NCI-H345 treated with DMSO at 0.1 percent for 48 hours (cell line): ENCODE measurements around the gene CHPT1.
"Not testable (repeated sequence)": the region's sequence is repeated elsewhere in the genome, so short reads cannot be mapped to it uniquely, and the experiment has no call there.

Experiments
- DNase-seq: peaks from one replicate; lab custom pipeline; 2025; ENCODE audit not compliant: unreplicated experiment; lab: John Stamatoyannopoulos, UW

CHPT1 gene

GRCh38 chr12:101697197-101697929, at the start of gene CHPT1:
CHPT1 (plus strand) TSS chr12:101697640; CDS start chr12:101697862, 222 bp downstream.
- peak; percentile 31 for DNase-seq

GRCh38 chr12:101647711-101648110, 49.7 kb upstream of the CHPT1 start:
- DNase-seq: no peak

- no peak for DNase-seq
Measured at GRCh38 chr12:101648195-101648594, 49.2 kb upstream of the CHPT1 start.

- DNase-seq: no peak
Measured at GRCh38 chr12:101650346-101651117, 46.9 kb upstream of the CHPT1 start.

GRCh38 chr12:101653030-101653429, 44.4 kb upstream of the CHPT1 start:
- no peak for DNase-seq

GRCh38 chr12:101653503-101653902, 43.9 kb upstream of the CHPT1 start:
- no peak for DNase-seq

GRCh38 chr12:101654442-101654841, 43.0 kb upstream of the CHPT1 start:
- no peak for DNase-seq

GRCh38 chr12:101655393-101655792, 42.0 kb upstream of the CHPT1 start:
- DNase-seq: no peak

GRCh38 chr12:101660662-101661061, 36.8 kb upstream of the CHPT1 start:
- DNase-seq: not testable (repeated sequence)

- DNase-seq: no peak
Measured at GRCh38 chr12:101663298-101663697, 34.1 kb upstream of the CHPT1 start.

- DNase-seq: no peak
Measured at GRCh38 chr12:101664992-101665391, 32.4 kb upstream of the CHPT1 start.

GRCh38 chr12:101666052-101666728, 31.2 kb upstream of the CHPT1 start:
- DNase-seq: no peak

GRCh38 chr12:101667591-101667990, 29.8 kb upstream of the CHPT1 start:
- no peak for DNase-seq

GRCh38 chr12:101670007-101670671, 27.3 kb upstream of the CHPT1 start:
- DNase-seq: no peak

GRCh38 chr12:101671157-101671791, 26.2 kb upstream of the CHPT1 start:
- DNase-seq: no peak

GRCh38 chr12:101671833-101672232, 25.6 kb upstream of the CHPT1 start:
- no peak for DNase-seq

GRCh38 chr12:101675555-101675954, 21.9 kb upstream of the CHPT1 start:
- DNase-seq: no peak

GRCh38 chr12:101676497-101676896, 20.9 kb upstream of the CHPT1 start:
- DNase-seq: not testable (repeated sequence)

- no peak for DNase-seq
Measured at GRCh38 chr12:101678081-101678480, 19.4 kb upstream of the CHPT1 start.

- no peak for DNase-seq
Measured at GRCh38 chr12:101680240-101680639, 17.2 kb upstream of the CHPT1 start.

GRCh38 chr12:101680647-101681046, 16.8 kb upstream of the CHPT1 start:
- DNase-seq: no peak
